GM12872 (cell line): ENCODE data around the gene TMEM138.

ENCODE experiments used
- TF ChIP-seq, protein P1 (sequence below): IDR thresholded peaks from 3 replicates; pipeline ENCODE4 v1.5.1; 2011; ENCODE audit warnings: low read depth, mild to moderate bottlenecking, low read length, moderate library complexity; ENCODE audit not compliant: insufficient read depth

TMEM138 gene

DNA sequence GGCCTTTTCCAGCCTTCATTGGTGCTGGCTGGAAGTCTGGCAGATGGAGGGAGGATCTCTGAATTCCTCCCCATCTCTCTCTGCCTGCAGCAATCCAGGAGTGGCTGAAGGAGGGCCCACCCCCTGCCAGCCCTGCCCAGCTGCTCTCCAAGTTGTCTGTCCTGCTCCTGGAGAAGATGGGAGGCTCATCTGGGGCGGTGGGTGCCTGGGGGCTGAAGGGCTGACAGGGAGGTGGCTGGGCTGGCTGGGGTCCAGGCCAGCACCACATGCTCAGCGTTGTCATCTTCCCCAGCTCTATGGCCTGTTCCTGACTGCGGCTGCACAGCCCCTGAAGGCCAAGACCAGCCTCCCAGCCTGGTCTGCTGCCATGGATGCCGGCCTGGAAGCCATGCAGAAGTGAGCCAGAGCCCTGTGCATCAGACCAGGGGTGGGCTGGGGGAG lies 17.0 kb upstream of the TMEM138 start:
- TF ChIP-seq, protein P1, sequence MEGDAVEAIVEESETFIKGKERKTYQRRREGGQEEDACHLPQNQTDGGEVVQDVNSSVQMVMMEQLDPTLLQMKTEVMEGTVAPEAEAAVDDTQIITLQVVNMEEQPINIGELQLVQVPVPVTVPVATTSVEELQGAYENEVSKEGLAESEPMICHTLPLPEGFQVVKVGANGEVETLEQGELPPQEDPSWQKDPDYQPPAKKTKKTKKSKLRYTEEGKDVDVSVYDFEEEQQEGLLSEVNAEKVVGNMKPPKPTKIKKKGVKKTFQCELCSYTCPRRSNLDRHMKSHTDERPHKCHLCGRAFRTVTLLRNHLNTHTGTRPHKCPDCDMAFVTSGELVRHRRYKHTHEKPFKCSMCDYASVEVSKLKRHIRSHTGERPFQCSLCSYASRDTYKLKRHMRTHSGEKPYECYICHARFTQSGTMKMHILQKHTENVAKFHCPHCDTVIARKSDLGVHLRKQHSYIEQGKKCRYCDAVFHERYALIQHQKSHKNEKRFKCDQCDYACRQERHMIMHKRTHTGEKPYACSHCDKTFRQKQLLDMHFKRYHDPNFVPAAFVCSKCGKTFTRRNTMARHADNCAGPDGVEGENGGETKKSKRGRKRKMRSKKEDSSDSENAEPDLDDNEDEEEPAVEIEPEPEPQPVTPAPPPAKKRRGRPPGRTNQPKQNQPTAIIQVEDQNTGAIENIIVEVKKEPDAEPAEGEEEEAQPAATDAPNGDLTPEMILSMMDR = no peak

- TF ChIP-seq, protein P1 = no peak
These were observed 16.0 kb upstream of the TMEM138 start for GRCh38 chr11:61345954-61346843.

GRCh38 chr11:61347916-61348461 lies 14.2 kb upstream of the TMEM138 start:
- TF ChIP-seq, protein P1 = no peak

GRCh38 chr11:61349189-61349751 lies 12.9 kb upstream of the TMEM138 start:
- TF ChIP-seq, protein P1 = no peak

DNA sequence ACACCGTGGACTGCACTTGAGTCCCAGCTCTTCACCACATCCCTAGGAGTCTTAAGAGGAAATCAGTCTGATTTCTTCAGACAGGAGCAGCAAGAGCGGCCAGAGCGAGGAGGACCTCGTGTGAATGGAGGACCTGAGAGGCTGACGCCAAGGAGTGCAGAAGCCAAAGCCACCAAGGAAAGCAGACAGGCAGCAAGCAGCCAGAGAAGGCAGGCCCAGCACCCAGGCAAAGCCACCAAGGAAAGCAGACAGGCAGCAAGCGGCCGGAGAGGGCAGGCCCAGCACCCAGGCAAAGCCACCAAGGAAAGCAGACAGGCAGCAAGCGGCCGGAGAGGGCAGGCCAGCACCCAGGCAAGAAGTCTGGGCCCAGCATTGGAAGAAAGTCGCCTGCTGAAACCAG lies 12.3 kb upstream of the TMEM138 start:
- TF ChIP-seq, protein P1 = no peak

DNA sequence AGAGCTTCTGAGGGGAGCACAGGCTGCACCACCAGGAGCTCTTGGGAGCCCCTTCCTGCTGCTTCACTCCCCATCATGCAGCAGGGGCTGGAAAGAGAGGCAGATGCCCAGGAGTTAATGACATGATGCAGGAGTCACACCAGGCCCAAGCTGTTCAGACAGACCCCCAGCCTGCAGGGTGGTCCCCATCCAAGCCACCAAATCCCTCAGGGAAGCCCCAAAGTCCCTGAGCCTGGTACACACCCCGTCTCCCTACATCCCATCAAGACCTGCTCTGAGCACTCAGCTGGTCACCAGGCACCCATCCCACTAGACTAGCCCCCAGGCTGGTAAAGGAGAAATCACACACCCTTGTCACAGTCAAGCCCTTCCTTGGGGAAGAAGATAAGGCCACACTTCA lies 11.8 kb upstream of the TMEM138 start:
- TF ChIP-seq, protein P1 = no peak

GRCh38 chr11:61350803-61351202 lies 11.4 kb upstream of the TMEM138 start:
- TF ChIP-seq, protein P1 = no peak
